Upper lobe of right lung (tissue), 1 donor: ENCODE measurements around the gene VAMP5. TPM values are rescaled to one million over a fixed set of nuclear protein-coding genes. Genes with fewer than 3 reads are reported as not detected.

Experiments
- ATAC-seq: fragments of 200-7000 bp; cut with Tn5 transposase; one replicate; pipeline ENCODE4 v1.9.1; 2020; ENCODE audit warnings: mild to moderate bottlenecking, moderate library complexity
- DNase-seq: peaks from one replicate; pipeline ENCODE4 v3.0.0-alpha.2; 2020
- H3K27ac ChIP-seq: fragments of 200-600 bp; one replicate; pipeline ENCODE4 v1.8.0; 2022
- H3K27me3 ChIP-seq: fragments of 200-600 bp; one replicate; pipeline ENCODE4 v1.8.0; 2022; ENCODE audit warnings: mild to moderate bottlenecking
- H3K36me3 ChIP-seq: fragments of 200-600 bp; one replicate; pipeline ENCODE4 v1.8.0; 2022
- H3K4me1 ChIP-seq: fragments of 200-600 bp; one replicate; pipeline ENCODE4 v1.8.0; 2022
- H3K4me3 ChIP-seq: fragments of 200-600 bp; one replicate; pipeline ENCODE4 v1.8.0; 2022; ENCODE audit warnings: mild to moderate bottlenecking
- H3K9me3 ChIP-seq: fragments of 200-600 bp; one replicate; pipeline ENCODE4 v1.8.0; 2022
- CTCF ChIP-seq: fragments of 200-600 bp; IDR thresholded peaks from one replicate; pipeline ENCODE4 v1.8.0; 2022; ENCODE audit warnings: antibody characterized with exemption
- intact Hi-C: fragments of 100-400 bp; cut with DNase I; formaldehyde crosslinking; loops from one replicate; pipeline ENCODE4 v1.11.0; 2022
- total RNA-seq: library from RNA; stranded (reverse); fragmentation: NEBNext Ultra II Directional; extraction: Animal tissue kit (Norgen Biotek cat#: 25700); gene quantifications from one replicate; pipeline ENCODE4 v1.2.1, GENCODE V29; 2021
- donor health status: DM: no; HTN: yes; CAD: no; lungs with severe emphysema.

Gene VAMP5
- total RNA-seq, 1 donor from 2014 or later = 84.8 TPM

GRCh38 chr2:85621338-85621737 is 37.1 kb downstream of the VAMP5 start:
- Histone ChIP-seq H3K4me3 (no peak overlapping the region), H3K9me3 (no peaks in the 10 kb centered on the region), H3K4me1 (peaks cover 10% of the 10 kb centered on the region), H3K36me3 (peaks cover 78% of the 10 kb centered on the region), H3K27ac (no peak overlapping the region), H3K27me3 (no peaks in the 10 kb centered on the region)
- no peak for DNase-seq
- intact Hi-C loops = no loop called here
- no peak for TF ChIP-seq CTCF
- no peak for ATAC-seq

DNA sequence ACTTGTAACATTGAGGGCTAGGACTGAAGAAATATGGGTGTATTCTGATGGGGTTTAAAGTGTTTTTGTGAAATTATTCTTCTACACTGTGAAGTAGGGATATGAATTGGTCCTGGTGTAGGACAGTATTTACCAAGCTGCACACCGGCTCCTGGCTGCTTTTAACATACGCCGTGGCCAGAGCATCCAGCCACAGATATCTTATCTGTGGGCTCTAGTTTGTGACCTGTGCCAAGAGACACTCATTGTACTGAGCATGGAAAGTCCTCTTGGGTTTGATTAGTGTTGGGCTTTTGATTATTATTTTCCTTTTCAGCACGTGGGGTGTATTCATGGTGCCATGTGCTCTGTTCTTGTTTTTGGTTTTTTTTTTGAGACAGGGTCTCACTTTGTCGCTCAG is 39.8 kb downstream of the VAMP5 start:
- DNase-seq = no peak
- H3K36me3 ChIP-seq = peaks cover 100% of the 10 kb centered on the region
- intact Hi-C loops = no loop called here

DNA sequence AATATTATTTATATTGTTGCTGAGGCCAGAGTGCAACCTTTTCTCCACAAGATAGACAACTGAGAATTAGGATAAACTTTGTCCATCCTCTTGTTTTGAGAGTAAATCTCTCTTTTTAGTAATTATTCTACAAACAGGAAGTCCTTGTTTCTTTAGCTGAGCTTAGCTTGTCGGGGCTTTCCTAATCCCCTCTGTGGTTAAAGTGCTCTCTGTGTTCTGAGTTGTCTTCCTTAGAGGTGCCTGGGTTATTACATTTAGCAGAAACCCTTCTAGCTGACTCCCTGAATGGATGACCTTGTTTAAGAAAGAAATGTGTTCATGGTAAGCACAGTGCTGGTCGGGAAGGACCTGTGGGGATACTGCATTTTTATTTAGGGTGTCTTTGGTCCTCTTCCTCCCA is 44.4 kb downstream of the VAMP5 start:
- no peaks in the 10 kb centered on the region for H3K27me3 ChIP-seq
- ATAC-seq (no peak), DNase-seq (no peak)
- H3K4me1 ChIP-seq = no peaks in the 10 kb centered on the region
- no peak overlapping the region for H3K27ac ChIP-seq
- H3K9me3 ChIP-seq = no peaks in the 10 kb centered on the region
- H3K4me3 ChIP-seq = no peak overlapping the region
- H3K36me3 ChIP-seq = peaks cover 100% of the 10 kb centered on the region
- intact Hi-C loops = no loop called here
- TF ChIP-seq CTCF = no peak

More for the DNA sequence above, 39.8 kb downstream of the VAMP5 start:
- H3K4me1 ChIP-seq = no peaks in the 10 kb centered on the region
- H3K4me3 ChIP-seq = no peak overlapping the region
- no peaks in the 10 kb centered on the region for H3K27me3 ChIP-seq
- no peaks in the 10 kb centered on the region for H3K9me3 ChIP-seq
- TF ChIP-seq CTCF = no peak
- no peak for ATAC-seq
- no peak overlapping the region for H3K27ac ChIP-seq

GRCh38 chr2:85631316-85631715 is 47.1 kb downstream of the VAMP5 start:
- H3K4me1 ChIP-seq = no peaks in the 10 kb centered on the region
- no peaks in the 10 kb centered on the region for H3K9me3 ChIP-seq
- ATAC-seq = no peak
- no peak for TF ChIP-seq CTCF
- no peak for DNase-seq
- H3K36me3 ChIP-seq = peaks cover 98% of the 10 kb centered on the region
- H3K27me3 ChIP-seq = no peaks in the 10 kb centered on the region
- no peak overlapping the region for H3K4me3 ChIP-seq
- H3K27ac ChIP-seq = no peak overlapping the region
- intact Hi-C loops = loop anchor here (10.0 kb wide), 1 partner anchor 183 kb away; no protein-coding TSS in a partner anchor

DNA sequence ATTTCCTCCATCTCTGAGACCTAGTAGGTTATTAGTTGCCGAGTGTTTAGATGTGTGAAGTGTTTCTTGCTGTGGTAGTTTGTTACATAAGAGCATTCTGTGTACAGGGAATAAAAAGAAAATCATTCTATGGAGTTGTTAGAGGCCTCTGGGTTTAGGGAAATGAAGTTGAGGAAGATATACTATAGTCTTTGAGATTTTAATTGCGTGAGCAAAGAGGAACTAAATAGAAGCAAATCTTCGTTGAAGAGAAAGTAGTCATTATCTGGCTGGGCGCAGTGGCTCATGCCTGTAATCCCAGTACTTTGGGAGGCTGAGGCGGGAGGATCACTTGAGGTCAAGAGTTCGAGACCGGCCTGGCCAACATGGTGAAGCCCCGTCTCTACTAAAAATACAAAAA is 50.8 kb downstream of the VAMP5 start:
- no peak for TF ChIP-seq CTCF
- Histone ChIP-seq H3K9me3 (no peaks in the 10 kb centered on the region), H3K27me3 (no peaks in the 10 kb centered on the region), H3K36me3 (peaks cover 98% of the 10 kb centered on the region), H3K4me3 (no peak overlapping the region), H3K4me1 (no peaks in the 10 kb centered on the region), H3K27ac (no peak overlapping the region)
- intact Hi-C loops = loop anchor here (10.0 kb wide), 1 partner anchor 180 kb away; no protein-coding TSS in a partner anchor
- no peak for ATAC-seq
- DNase-seq = no peak

GRCh38 chr2:85635636-85636035 is 51.4 kb downstream of the VAMP5 start:
- no peak overlapping the region for H3K27ac ChIP-seq
- H3K9me3 ChIP-seq = no peaks in the 10 kb centered on the region
- H3K4me1 ChIP-seq = no peaks in the 10 kb centered on the region
- DNase-seq (no peak), ATAC-seq (no peak)
- H3K36me3 ChIP-seq = peaks cover 98% of the 10 kb centered on the region
- no peak overlapping the region for H3K4me3 ChIP-seq
- intact Hi-C loops = loop anchor here (10.0 kb wide), 1 partner anchor 179 kb away; no protein-coding TSS in a partner anchor
- no peaks in the 10 kb centered on the region for H3K27me3 ChIP-seq
- no peak for TF ChIP-seq CTCF
